ENCODE measurements around the gene C4orf50. TPM values are rescaled to one million over a fixed set of nuclear protein-coding genes. Genes with fewer than 3 reads are reported as not detected.

Gene C4orf50
- total RNA-seq, 4 donors from 2014 or later = 0.21 to 0.30 TPM; not detected in 2

GRCh38 chr4:5958199-5958735 lies 60.0 kb downstream of the C4orf50 start:
- no peaks in the 10 kb centered on the region for H3K36me3 ChIP-seq
- no peaks in the 10 kb centered on the region for H3K9me3 ChIP-seq
- no peak for TF ChIP-seq EP300 (IDR thresholded peaks at IDR 0.05)
- TF ChIP-seq CTCF (IDR thresholded peaks at IDR 0.05) = no peak
- TF ChIP-seq POLR2A (IDR thresholded peaks at IDR 0.05) = no peak
- no peak for DNase-seq (ENCODE audit: low spot score in 2 of 2)
- no peaks in the 10 kb centered on the region for H3K4me1 ChIP-seq
- H3K4me3 ChIP-seq = no peak overlapping the region
- no peaks in the 10 kb centered on the region for H3K27me3 ChIP-seq
- WGBS, 2 donors = 84 to 89% methylated on average over 15 of the region's 15 CpGs
- H3K27ac ChIP-seq = no peak overlapping the region

GRCh38 chr4:5957076-5957475 lies 61.2 kb downstream of the C4orf50 start:
- WGBS, 2 donors = 55 to 64% methylated on average over 6 to 16 of the region's 16 CpGs
- H3K27ac ChIP-seq = no peak overlapping the region
- no peak for DNase-seq (ENCODE audit: low spot score in 2 of 2)
- no peaks in the 10 kb centered on the region for H3K27me3 ChIP-seq
- H3K9me3 ChIP-seq = no peaks in the 10 kb centered on the region
- TF ChIP-seq EP300 (IDR thresholded peaks at IDR 0.05) (no peak), POLR2A (IDR thresholded peaks at IDR 0.05) (no peak), CTCF (IDR thresholded peaks at IDR 0.05) (no peak)
- no peaks in the 10 kb centered on the region for H3K4me1 ChIP-seq
- H3K36me3 ChIP-seq = no peaks in the 10 kb centered on the region
- no peak overlapping the region for H3K4me3 ChIP-seq

- H3K36me3 ChIP-seq = no peaks in the 10 kb centered on the region
- TF ChIP-seq EP300 (IDR thresholded peaks at IDR 0.05) = no peak
- no peak for TF ChIP-seq POLR2A (IDR thresholded peaks at IDR 0.05)
- H3K9me3 ChIP-seq = no peaks in the 10 kb centered on the region
- 17 to 21% methylated on average over 11 to 15 of the region's 16 CpGs for WGBS, 2 donors
- no peaks in the 10 kb centered on the region for H3K4me1 ChIP-seq
- DNase-seq (ENCODE audit: low spot score in 2 of 2) = no peak
- no peak overlapping the region for H3K27ac ChIP-seq
- no peak overlapping the region for H3K4me3 ChIP-seq
- H3K27me3 ChIP-seq = no peaks in the 10 kb centered on the region
Observed at GRCh38 chr4:5956285-5957021, 61.8 kb downstream of the C4orf50 start.

GRCh38 chr4:5955856-5956255 lies 62.4 kb downstream of the C4orf50 start:
- H3K4me3 ChIP-seq = no peak overlapping the region
- no peaks in the 10 kb centered on the region for H3K36me3 ChIP-seq
- TF ChIP-seq POLR2A (IDR thresholded peaks at IDR 0.05) = no peak
- no peak for TF ChIP-seq CTCF (IDR thresholded peaks at IDR 0.05)
- TF ChIP-seq EP300 (IDR thresholded peaks at IDR 0.05) = no peak
- H3K4me1 ChIP-seq = no peaks in the 10 kb centered on the region
- no peak overlapping the region for H3K27ac ChIP-seq
- no peaks in the 10 kb centered on the region for H3K27me3 ChIP-seq
- no peak for DNase-seq (ENCODE audit: low spot score in 2 of 2)
- WGBS, 2 donors = 56 to 60% methylated on average over 4 of the region's 4 CpGs
- no peaks in the 10 kb centered on the region for H3K9me3 ChIP-seq

- Histone ChIP-seq H3K27ac (no peak overlapping the region), H3K27me3 (no peaks in the 10 kb centered on the region), H3K4me1 (no peaks in the 10 kb centered on the region), H3K4me3 (no peak overlapping the region), H3K36me3 (no peaks in the 10 kb centered on the region), H3K9me3 (no peaks in the 10 kb centered on the region)
- DNase-seq (ENCODE audit: low spot score in 2 of 2) = no peak
- no peak for TF ChIP-seq EP300 (IDR thresholded peaks at IDR 0.05)
- TF ChIP-seq POLR2A (IDR thresholded peaks at IDR 0.05) = no peak
- no peak for TF ChIP-seq CTCF (IDR thresholded peaks at IDR 0.05)
- 66 to 68% methylated on average over 17 to 18 of the region's 18 CpGs for WGBS, 2 donors
Observed at GRCh38 chr4:5955201-5955821, 62.9 kb downstream of the C4orf50 start.

Measured in tibial nerve (tissue), 4 donors.